OCI-LY7 (cell line): ENCODE results near the gene SPOCK1. TPM values are rescaled to one million over a fixed set of nuclear protein-coding genes. Genes with fewer than 3 reads are reported as not detected.

Experiments used
- BruUV-seq: library from RNA; stranded (reverse); fragments of 400-500 nt; replicated peaks from 2 replicates; lab custom pipeline; 2021; lab: Mats Ljungman, UMichigan
- CTCF ChIA-PET: fragments of 300-600 bp; sonication (Branson Sonifier 250); formaldehyde crosslinking; loops from one replicate; lab custom pipeline; 2022; ENCODE audit warnings: antibody characterized with exemption; ENCODE audit not compliant: unreplicated experiment; lab: Charles Lee
- POLR2A ChIA-PET: fragments of 300-600 bp; sonication (Branson Sonifier 250); formaldehyde crosslinking; loops from one replicate; lab custom pipeline; 2022; ENCODE audit warnings: antibody characterized with exemption; lab: Charles Lee
- DNase-seq: peaks from one replicate; pipeline ENCODE4 v3.0.0-alpha.2; 2015; ENCODE audit warnings: low spot score
- H2AFZ ChIP-seq: fragments of 200-600 bp; sonication (generic), shearing (Covaris generic); 2 replicates; pipeline ENCODE4 v1.6.1; 2014; ENCODE audit warnings: mild to moderate bottlenecking, antibody characterized with exemption, low read length, moderate library complexity
- H3K27ac ChIP-seq: fragments of 200-600 bp; sonication (generic); 2 replicates; pipeline ENCODE4 v1.5.1; 2014; ENCODE audit warnings: mixed run types, low read depth, mild to moderate bottlenecking, moderate library complexity, low read length, inconsistent platforms; ENCODE audit not compliant: poor library complexity, severe bottlenecking
- H3K36me3 ChIP-seq: fragments of 200-600 bp; sonication (generic); 2 replicates; pipeline ENCODE4 v1.6.1; 2014; ENCODE audit warnings: mild to moderate bottlenecking, antibody characterized with exemption, low read length, moderate library complexity, mixed read lengths; ENCODE audit not compliant: insufficient read depth
- H3K4me1 ChIP-seq: fragments of 200-600 bp; sonication (generic); 2 replicates; pipeline ENCODE4 v1.5.1; 2014; ENCODE audit warnings: mild to moderate bottlenecking, low read length; ENCODE audit not compliant: insufficient read depth, poor library complexity, severe bottlenecking
- H3K4me2 ChIP-seq: fragments of 200-600 bp; sonication (generic); 2 replicates; pipeline ENCODE4 v1.6.1; 2014; ENCODE audit warnings: mild to moderate bottlenecking, low read length
- H3K4me3 ChIP-seq: fragments of 200-600 bp; sonication (generic); 2 replicates; pipeline ENCODE4 v1.5.1; 2014; ENCODE audit warnings: mild to moderate bottlenecking, low read depth, low read length; ENCODE audit not compliant: poor library complexity, severe bottlenecking
- H3K79me2 ChIP-seq: fragments of 200-600 bp; sonication (generic); 2 replicates; pipeline ENCODE4 v1.6.1; 2016; ENCODE audit warnings: low read depth, mild to moderate bottlenecking, low read length, moderate library complexity, mixed read lengths; ENCODE audit not compliant: insufficient read depth
- H3K9me2 ChIP-seq: fragments of 200-600 bp; sonication (generic); 2 replicates; pipeline ENCODE4 v1.6.1; 2016; ENCODE audit warnings: mild to moderate bottlenecking, low read length, mixed read lengths; ENCODE audit not compliant: insufficient read depth
- H3K9me3 ChIP-seq: fragments of 200-600 bp; sonication (generic); 2 replicates; pipeline ENCODE4 v1.6.1; 2014; ENCODE audit warnings: mild to moderate bottlenecking, mixed run types, low read length, mixed read lengths
- H4K20me1 ChIP-seq: fragments of 200-600 bp; sonication (generic); 2 replicates; pipeline ENCODE4 v1.6.1; 2014; ENCODE audit warnings: mild to moderate bottlenecking, antibody characterized with exemption, low read length, moderate library complexity, mixed read lengths; ENCODE audit not compliant: insufficient read depth
- EZH2phosphoT487 ChIP-seq: fragments of 200-600 bp; sonication (generic); IDR thresholded peaks from 2 replicates; pipeline ENCODE4 v1.6.1; 2018; ENCODE audit warnings: low read depth, borderline replicate concordance, mild to moderate bottlenecking, mixed run types, antibody characterized with exemption, low read length, moderate library complexity, mixed read lengths
- intact Hi-C: fragments of 100-400 bp; cut with micrococcal nuclease; formaldehyde crosslinking; loops from one replicate; pipeline ENCODE4 v1.10.0; 2022; ENCODE audit not compliant: unreplicated experiment
- total RNA-seq, 2 experiments: library from RNA; depleted of rRNA in 1 of 2; stranded (reverse); fragments of >200 nt in 1 of 2; shearing (Covaris generic) in 1 of 2; gene quantifications; 2 replicates each; pipeline ENCODE4 v1.2.3, GENCODE V29; 2014 to 2022
- TF ChIP-seq, protein P1 (sequence below): fragments of 200-600 bp; sonication (generic); conservative IDR thresholded peaks from 2 replicates; pipeline ENCODE4 v1.5.1; 2014; ENCODE audit warnings: mild to moderate bottlenecking, antibody characterized with exemption, low read length, moderate library complexity, mixed read lengths

SPOCK1 gene
- total RNA-seq, 2 experiments from 2014 or later = 0.29 to 1.5 TPM

DNA sequence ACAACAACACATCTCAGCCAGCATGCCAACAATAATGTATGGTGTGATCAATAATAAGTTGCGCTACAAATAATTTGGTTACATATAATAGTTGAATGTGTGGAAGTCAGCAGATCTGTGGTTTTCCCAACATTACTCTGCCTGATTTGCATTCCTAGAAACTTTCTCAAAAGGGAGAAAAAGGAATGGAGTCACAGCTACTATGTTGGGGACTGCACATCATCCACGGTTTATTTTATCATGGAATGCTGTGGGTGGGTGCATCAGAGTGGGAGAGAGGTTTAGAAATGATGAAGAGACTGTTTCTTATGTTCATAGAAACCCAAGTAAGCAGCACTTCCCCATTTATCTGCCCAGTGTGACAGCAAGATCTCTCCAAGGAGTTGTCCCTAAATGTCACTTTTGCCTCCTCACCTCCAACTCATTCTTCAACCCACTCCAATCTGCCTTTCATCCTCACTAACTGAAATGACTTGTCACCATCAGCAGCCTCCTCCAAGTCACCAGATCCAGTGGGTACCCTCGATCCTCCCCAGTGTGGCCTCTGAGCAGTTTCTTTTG is 2.8 kb upstream of the SPOCK1 start:
- DNase-seq = no peak
- Histone ChIP-seq H3K9me3 (no peaks in the 10 kb centered on the region), H3K4me2 (no peak overlapping the region), H4K20me1 (no peaks in the 10 kb centered on the region), H3K79me2 (no peaks in the 10 kb centered on the region), H3K9me2 (no peaks in the 10 kb centered on the region), H3K36me3 (no peaks in the 10 kb centered on the region), H3K4me3 (no peak overlapping the region), H3K27ac (no peak overlapping the region), H2AFZ (no peak overlapping the region), H3K4me1 (no peaks in the 10 kb centered on the region)
- intact Hi-C loops = loop anchor here (10.0 kb wide), 1 partner anchor 187 kb away; no protein-coding TSS in a partner anchor
- BruUV-seq = no TSS peak
- CTCF ChIA-PET = no interaction called here
- TF ChIP-seq, protein P1, sequence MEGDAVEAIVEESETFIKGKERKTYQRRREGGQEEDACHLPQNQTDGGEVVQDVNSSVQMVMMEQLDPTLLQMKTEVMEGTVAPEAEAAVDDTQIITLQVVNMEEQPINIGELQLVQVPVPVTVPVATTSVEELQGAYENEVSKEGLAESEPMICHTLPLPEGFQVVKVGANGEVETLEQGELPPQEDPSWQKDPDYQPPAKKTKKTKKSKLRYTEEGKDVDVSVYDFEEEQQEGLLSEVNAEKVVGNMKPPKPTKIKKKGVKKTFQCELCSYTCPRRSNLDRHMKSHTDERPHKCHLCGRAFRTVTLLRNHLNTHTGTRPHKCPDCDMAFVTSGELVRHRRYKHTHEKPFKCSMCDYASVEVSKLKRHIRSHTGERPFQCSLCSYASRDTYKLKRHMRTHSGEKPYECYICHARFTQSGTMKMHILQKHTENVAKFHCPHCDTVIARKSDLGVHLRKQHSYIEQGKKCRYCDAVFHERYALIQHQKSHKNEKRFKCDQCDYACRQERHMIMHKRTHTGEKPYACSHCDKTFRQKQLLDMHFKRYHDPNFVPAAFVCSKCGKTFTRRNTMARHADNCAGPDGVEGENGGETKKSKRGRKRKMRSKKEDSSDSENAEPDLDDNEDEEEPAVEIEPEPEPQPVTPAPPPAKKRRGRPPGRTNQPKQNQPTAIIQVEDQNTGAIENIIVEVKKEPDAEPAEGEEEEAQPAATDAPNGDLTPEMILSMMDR = no peak
- no peak for TF ChIP-seq EZH2phosphoT487
- POLR2A ChIA-PET = interaction anchor here (0.6 kb wide), 1 partner anchor 176 kb away, joined by 3 read pairs; no protein-coding TSS in a partner anchor

DNA sequence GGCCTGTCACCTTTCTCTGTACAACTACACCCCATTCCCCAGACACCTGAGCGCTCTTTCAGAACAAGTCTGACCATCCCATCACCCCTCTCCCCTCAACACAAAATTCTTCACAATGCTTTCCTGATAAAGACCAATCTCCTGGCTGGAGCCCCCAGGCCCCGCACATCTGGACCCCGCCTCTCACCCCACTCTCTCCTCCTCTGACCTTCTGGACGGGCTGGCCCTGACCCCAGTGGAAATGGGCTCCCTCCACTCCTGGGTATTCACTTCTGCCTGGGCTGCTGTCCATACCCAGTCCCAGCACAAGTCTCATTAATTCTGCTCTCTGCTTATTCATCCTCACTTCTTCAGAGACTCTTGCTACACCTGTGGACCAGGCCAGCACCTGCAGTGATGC is 2.1 kb upstream of the SPOCK1 start:
- intact Hi-C loops = loop anchor here (10.0 kb wide), 1 partner anchor 186 kb away; no protein-coding TSS in a partner anchor
- CTCF ChIA-PET = no interaction called here
- no peak for DNase-seq

More for the DNA sequence above, 2.1 kb upstream of the SPOCK1 start:
- POLR2A ChIA-PET = interaction anchor here (1.2 kb wide), 1 partner anchor 10 kb away, joined by 3 read pairs; no protein-coding TSS in a partner anchor
- no peaks in the 10 kb centered on the region for H3K79me2 ChIP-seq
- no peak overlapping the region for H3K4me2 ChIP-seq
- H3K27ac ChIP-seq = no peak overlapping the region
- no peak overlapping the region for H2AFZ ChIP-seq
- TF ChIP-seq, protein P1 = no peak
- H3K9me2 ChIP-seq = no peaks in the 10 kb centered on the region
- H3K36me3 ChIP-seq = no peaks in the 10 kb centered on the region
- no peak overlapping the region for H3K4me3 ChIP-seq
- no peaks in the 10 kb centered on the region for H3K9me3 ChIP-seq
- H4K20me1 ChIP-seq = no peaks in the 10 kb centered on the region
- BruUV-seq = no TSS peak
- no peaks in the 10 kb centered on the region for H3K4me1 ChIP-seq
